Measurements from ENCODE around the gene ZRANB1.

ZRANB1 gene

GRCh38 chr10:124921261-124921660, 20.7 kb upstream of the ZRANB1 start:
- no peak for DNase-seq (ENCODE audit: low read depth)

- no peak for DNase-seq (ENCODE audit: low read depth)
These were observed 18.2 kb upstream of the ZRANB1 start for GRCh38 chr10:124923684-124924083.

- no peak for DNase-seq (ENCODE audit: low read depth)
These were observed 15.4 kb upstream of the ZRANB1 start for GRCh38 chr10:124926548-124926947.

GRCh38 chr10:124928087-124928486, 13.8 kb upstream of the ZRANB1 start:
- no peak for DNase-seq (ENCODE audit: low read depth)

- DNase-seq (ENCODE audit: low read depth): no peak
These were observed 13.4 kb upstream of the ZRANB1 start for GRCh38 chr10:124928545-124928944.

GRCh38 chr10:124935946-124936345, 6.0 kb upstream of the ZRANB1 start:
- no peak for DNase-seq (ENCODE audit: low read depth)

GRCh38 chr10:124936813-124937212, 5.1 kb upstream of the ZRANB1 start:
- DNase-seq (ENCODE audit: low read depth): no peak

- no peak for DNase-seq (ENCODE audit: low read depth)
These were observed 2.6 kb upstream of the ZRANB1 start for GRCh38 chr10:124939290-124939689.

GRCh38 chr10:124942317-124943169, 620 bp downstream of the ZRANB1 start:
- no peak for DNase-seq (ENCODE audit: low read depth)

GRCh38 chr10:124943301-124944092, 1.6 kb downstream of the ZRANB1 start:
- no peak for DNase-seq (ENCODE audit: low read depth)

- DNase-seq (ENCODE audit: low read depth): no peak
These were observed 3.1 kb downstream of the ZRANB1 start for GRCh38 chr10:124944982-124945381.

- DNase-seq (ENCODE audit: low read depth): no peak
These were observed 5.0 kb downstream of the ZRANB1 start for GRCh38 chr10:124946945-124947344.

GRCh38 chr10:124949543-124949942, 7.6 kb downstream of the ZRANB1 start:
- no peak for DNase-seq (ENCODE audit: low read depth)

GRCh38 chr10:124952123-124952522, 10.2 kb downstream of the ZRANB1 start:
- DNase-seq (ENCODE audit: low read depth): no peak

GRCh38 chr10:124953421-124953820, 11.5 kb downstream of the ZRANB1 start:
- DNase-seq (ENCODE audit: low read depth): no peak

GRCh38 chr10:124955243-124955642, 13.3 kb downstream of the ZRANB1 start:
- no peak for DNase-seq (ENCODE audit: low read depth)

- DNase-seq (ENCODE audit: low read depth): no peak
These were observed 13.9 kb downstream of the ZRANB1 start for GRCh38 chr10:124955868-124956267.

GRCh38 chr10:124956764-124957163, 14.8 kb downstream of the ZRANB1 start:
- DNase-seq (ENCODE audit: low read depth): no peak

- DNase-seq (ENCODE audit: low read depth): no peak
These were observed 15.6 kb downstream of the ZRANB1 start for GRCh38 chr10:124957404-124957947.

- DNase-seq (ENCODE audit: low read depth): no peak
These were observed 17.6 kb downstream of the ZRANB1 start for GRCh38 chr10:124959564-124959963.

- no peak for DNase-seq (ENCODE audit: low read depth)
These were observed 19.3 kb downstream of the ZRANB1 start for GRCh38 chr10:124961248-124961570.

GRCh38 chr10:124962421-124962820, 20.5 kb downstream of the ZRANB1 start:
- DNase-seq (ENCODE audit: low read depth): no peak

All from stimulated activated CD8-positive, alpha-beta memory T cell treated with anti-CD3 and anti-CD28 coated beads, Interleukin-15, amount 100 ng/mL, for 24 hours (primary cell).